Esophagus (tissue), 2 donors: Measurements from ENCODE around the gene UPK3A. TPM values are rescaled to one million over a fixed set of nuclear protein-coding genes. Genes with fewer than 3 reads are reported as not detected.

Experiments used
- H3K27ac ChIP-seq, 2 donors: one replicate each; pipeline ENCODE4 v1.5.1; 2013; ENCODE audit warnings: low read depth in 2 of 2, mild to moderate bottlenecking in 2 of 2, inconsistent platforms in 1 of 2, low read length in 1 of 2, moderate library complexity in 1 of 2
- H3K27me3 ChIP-seq, 2 donors: one replicate each; pipeline ENCODE4 v1.6.1; 2013; ENCODE audit warnings: low read length in 2 of 2, control low read depth in 1 of 2, mild to moderate bottlenecking in 1 of 2; ENCODE audit not compliant: insufficient read depth in 2 of 2, control insufficient read depth in 1 of 2
- H3K36me3 ChIP-seq, 2 donors: one replicate each; pipeline ENCODE4 v1.6.1; 2013; ENCODE audit warnings: low read length in 1 of 2; ENCODE audit not compliant: control insufficient read depth in 2 of 2, insufficient read depth in 2 of 2
- H3K4me1 ChIP-seq, 2 donors: one replicate each; pipeline ENCODE4 v1.6.1; 2013; ENCODE audit warnings: low read length in 1 of 2; ENCODE audit not compliant: control insufficient read depth in 2 of 2, insufficient read depth in 2 of 2
- H3K4me3 ChIP-seq, 2 donors: one replicate each; pipeline ENCODE4 v1.5.1; 2013; ENCODE audit warnings: low read length in 2 of 2, mild to moderate bottlenecking in 2 of 2, low read depth in 1 of 2, moderate library complexity in 1 of 2
- H3K9me3 ChIP-seq, 2 donors: one replicate each; pipeline ENCODE4 v1.6.1; 2013; ENCODE audit warnings: mild to moderate bottlenecking in 2 of 2, low read depth in 1 of 2, low read length in 1 of 2, moderate library complexity in 1 of 2; ENCODE audit not compliant: control insufficient read depth in 2 of 2, insufficient read depth in 1 of 2
- WGBS, 2 donors: extraction: QIAGEN DNeasy Blood & Tissue Kit; methylation state at CpG; one replicate each; pipeline ENCODE4 v1.1.7; 2013; 5-methylcytosine and 5-hydroxymethylcytosine counted together
- polyA plus RNA-seq, 2 donors: library from polyadenylated mRNA; stranded (reverse); fragments of 200-250 nt; gene quantifications; one replicate each; pipeline ENCODE4 v1.2.3, GENCODE V29; 2013
- donor health status: healthy with polysubstance abuse.
- donor health status: Bipolar disorder and iron deficiency.

UPK3A gene
- polyA plus RNA-seq, 2 donors, result not detected

GRCh38 chr22:45278125-45278524 lies 6.6 kb upstream of the UPK3A start:
- no peaks in the 10 kb centered on the region for H3K9me3 ChIP-seq
- no peak overlapping the region for H3K4me3 ChIP-seq
- WGBS, 2 donors, result 85 to 89% methylated on average over 9 of the region's 9 CpGs
- H3K27me3 ChIP-seq, result no peaks in the 10 kb centered on the region
- no peak overlapping the region for H3K27ac ChIP-seq
- no peaks in the 10 kb centered on the region for H3K36me3 ChIP-seq
- H3K4me1 ChIP-seq, result no peaks in the 10 kb centered on the region

- no peak overlapping the region for H3K4me3 ChIP-seq
- peaks cover 2 to 5% of the 10 kb centered on the region in 2 donors for H3K4me1 ChIP-seq
- H3K27me3 ChIP-seq, result no peaks in the 10 kb centered on the region
- 96% methylated on average over 3 of the region's 3 CpGs for whole genome bisulfite sequencing, 2 donors
- peak overlapping the region in 1 of 2 donors; percentile 32 for H3K27ac ChIP-seq
- no peaks in the 10 kb centered on the region for H3K36me3 ChIP-seq
- H3K9me3 ChIP-seq, result no peaks in the 10 kb centered on the region
These were observed 4.2 kb upstream of the UPK3A start for GRCh38 chr22:45280587-45280980.

GRCh38 chr22:45281010-45281409 lies 3.7 kb upstream of the UPK3A start:
- Histone ChIP-seq H3K9me3 (no peaks in the 10 kb centered on the region), H3K27ac (no peak overlapping the region)

GRCh38 chr22:45285263-45286058 lies 712 bp downstream of the UPK3A start:
- Histone ChIP-seq H3K36me3 (no peaks in the 10 kb centered on the region), H3K9me3 (peaks cover 0 to 3% of the 10 kb centered on the region in 2 donors), H3K27me3 (no peaks in the 10 kb centered on the region), H3K27ac (no peak overlapping the region), H3K4me3 (no peak overlapping the region), H3K4me1 (peaks cover 3 to 8% of the 10 kb centered on the region in 2 donors)
- WGBS, 2 donors, result 67 to 68% methylated on average over 16 of the region's 16 CpGs

More at GRCh38 chr22:45281010-45281409, 3.7 kb upstream of the UPK3A start:
- H3K27me3 ChIP-seq, result no peaks in the 10 kb centered on the region
- peaks cover 2 to 5% of the 10 kb centered on the region in 2 donors for H3K4me1 ChIP-seq
- no peak overlapping the region for H3K4me3 ChIP-seq
- WGBS, 2 donors, result 71 to 79% methylated on average over 3 of the region's 3 CpGs
- H3K36me3 ChIP-seq, result no peaks in the 10 kb centered on the region

- H3K27me3 ChIP-seq, result no peaks in the 10 kb centered on the region
- H3K9me3 ChIP-seq, result peaks cover 0 to 3% of the 10 kb centered on the region in 2 donors
- H3K4me1 ChIP-seq, result peaks cover 5 to 15% of the 10 kb centered on the region in 2 donors
- no peaks in the 10 kb centered on the region for H3K36me3 ChIP-seq
- no peak overlapping the region for H3K27ac ChIP-seq
- 80 to 83% methylated on average over 11 to 12 of the region's 12 CpGs for WGBS, 2 donors
- H3K4me3 ChIP-seq, result no peak overlapping the region
These were observed 2.3 kb downstream of the UPK3A start for GRCh38 chr22:45286854-45287551.

- Histone ChIP-seq H3K27me3 (no peaks in the 10 kb centered on the region), H3K27ac (no peak overlapping the region), H3K9me3 (peaks cover 0 to 3% of the 10 kb centered on the region in 2 donors), H3K4me3 (no peak overlapping the region), H3K36me3 (no peaks in the 10 kb centered on the region), H3K4me1 (peaks cover 3 to 10% of the 10 kb centered on the region in 2 donors)
- 36% methylated on average over 18 of the region's 18 CpGs for WGBS, 2 donors
These were observed 5.7 kb downstream of the UPK3A start for GRCh38 chr22:45290410-45290936.

- 81 to 83% methylated on average over 8 of the region's 8 CpGs for WGBS, 2 donors
- Histone ChIP-seq H3K27ac (no peak overlapping the region), H3K4me1 (peaks cover 3 to 10% of the 10 kb centered on the region in 2 donors), H3K36me3 (no peaks in the 10 kb centered on the region), H3K4me3 (peak overlapping the region in 1 of 2 donors; percentile 0), H3K27me3 (no peaks in the 10 kb centered on the region), H3K9me3 (peaks cover 0 to 3% of the 10 kb centered on the region in 2 donors)
These were observed 6.5 kb downstream of the UPK3A start for GRCh38 chr22:45291061-45291930.

GRCh38 chr22:45291931-45292290 lies 7.2 kb downstream of the UPK3A start:
- WGBS, 2 donors, result 79 to 80% methylated on average over 9 of the region's 9 CpGs
- peaks cover 3 to 10% of the 10 kb centered on the region in 2 donors for H3K4me1 ChIP-seq
- H3K27me3 ChIP-seq, result no peaks in the 10 kb centered on the region
- H3K4me3 ChIP-seq, result no peak overlapping the region
- H3K27ac ChIP-seq, result no peak overlapping the region
- H3K36me3 ChIP-seq, result no peaks in the 10 kb centered on the region
- peaks cover 0 to 3% of the 10 kb centered on the region in 2 donors for H3K9me3 ChIP-seq
